ENCODE results near the gene ZNF580. TPM values are rescaled to one million over a fixed set of nuclear protein-coding genes. Genes with fewer than 3 reads are reported as not detected.

ZNF580 gene
- total and polyA plus RNA-seq, 2 of the 8 experiments (the other 6 are each of a cell fraction or from before 2014, with no cell fraction given), result 12.0 to 24.6 TPM

- Histone ChIP-seq H2AK5ac (ENCODE audit: low read depth, low read length) (no peak overlapping the region), H2BK5ac (ENCODE audit: low read depth, low read length) (no peak overlapping the region), H3K79me1 (ENCODE audit: low read depth, low read length) (peaks cover 15% of the 10 kb centered on the region), H3K4me3 (ENCODE audit: extremely low read depth in 1 of 4, insufficient read depth in 2 of 4, low read depth in 3 of 4, low read length in 4 of 4) (no peak overlapping the region), H2BK12ac (ENCODE audit: low read depth, low read length) (no peak overlapping the region), H2BK15ac (ENCODE audit: low read length) (no peak overlapping the region), H2AFZ (ENCODE audit: low read length) (no peak overlapping the region), H3K23ac (ENCODE audit: insufficient read length) (no peak overlapping the region), H3K27me3 (replicated peaks in 1 of 4; ENCODE audit: control insufficient read depth in 3 of 4, extremely low read depth in 1 of 4, insufficient read depth in 3 of 4, low read length in 3 of 4) (no peaks in the 10 kb centered on the region), H4K5ac (ENCODE audit: insufficient read length, low read depth, low read length) (no peak overlapping the region), H3K23me2 (ENCODE audit: low read depth, low read length) (no peaks in the 10 kb centered on the region), H3K79me2 (ENCODE audit: control insufficient read depth in 1 of 2, insufficient read depth in 2 of 2, low read length in 2 of 2) (peaks cover 7 to 69% of the 10 kb centered on the region in 2 experiments; a peak in 3 of 4 replicates), H3K36me3 (ENCODE audit: control insufficient read depth in 2 of 4, insufficient read depth in 4 of 4, low read length in 3 of 4) (peaks cover 54 to 77% (median 66%) of the 10 kb centered on the region in 4 experiments), H3K9me3 (ENCODE audit: insufficient read depth in 2 of 2, low read depth in 1 of 2, low read length in 1 of 2) (no peaks in the 10 kb centered on the region), H4K8ac (ENCODE audit: extremely low read depth, insufficient read depth, low read length) (no peak overlapping the region), H3K9ac (replicated peaks in 1 of 4; ENCODE audit: extremely low read depth in 1 of 4, low read depth in 3 of 4, low read length in 3 of 4) (no peak overlapping the region), H4K20me1 (replicated peaks in 1 of 2; ENCODE audit: control insufficient read depth in 1 of 2, insufficient read depth in 2 of 2, low read length in 2 of 2) (peaks cover 43 to 56% of the 10 kb centered on the region in 2 experiments), H3K56ac (replicated peaks; ENCODE audit: insufficient read length, low read depth, low read length) (no peak overlapping the region), H4K91ac (replicated peaks; ENCODE audit: insufficient read length, low read length) (no peak overlapping the region), H3K4ac (replicated peaks; ENCODE audit: insufficient read length, low read depth, low read length) (no peak overlapping the region), H3K14ac (ENCODE audit: insufficient read length) (no peak overlapping the region), H2BK120ac (replicated peaks; ENCODE audit: low read depth, low read length) (no peak overlapping the region), H2BK20ac (ENCODE audit: low read length) (no peak overlapping the region), H3K18ac (ENCODE audit: extremely low read depth, low read length) (no peak overlapping the region), H3K27ac (ENCODE audit: low read depth, low read length) (no peak overlapping the region), H3K4me1 (replicated peaks in 1 of 4; ENCODE audit: control insufficient read depth in 3 of 4, insufficient read depth in 4 of 4, low read length in 3 of 4) (peaks cover 0 to 5% (median 2%) of the 10 kb centered on the region in 4 experiments; a peak in 5 of 7 replicates), H3K4me2 (ENCODE audit: insufficient read depth in 1 of 2, low read depth in 2 of 2, low read length in 2 of 2) (no peak overlapping the region)
- WGBS, 2 experiments (ENCODE audit: extremely low coverage in 1 of 2, insufficient coverage in 1 of 2, insufficient read length in 1 of 2, insufficient replicate concordance in 2 of 2, low coverage in 1 of 2, low lambda C conversion rate in 2 of 2, missing lambda C conversion rate in 1 of 2), result 95% methylated on average over 12 of the region's 12 CpGs; no CpG with 5 or more reads in 1 of the 2 experiments
- CTCF ChIA-PET (ENCODE audit: partially characterized antibody), result no interaction called here
- FAIRE-seq (no peak), DNase-seq (ENCODE audit: low read depth in 1 of 2, low spot score in 2 of 2) (no peak)
- POLR2A ChIA-PET (ENCODE audit: partially characterized antibody), result interaction anchor here (0.7 to 7.1 kb wide), 5 partner anchors 8 to 27 kb away, joined by 3 to 75 read pairs (median 3); partner anchors contain the start of gene U2AF2
- TF ChIP-seq NRF1 (IDR thresholded peaks at IDR 0.05; ENCODE audit: low read depth, low read length) (no peak), SAP30 (IDR thresholded peaks at IDR 0.05; ENCODE audit: insufficient read depth, insufficient replicate concordance, low read length) (no peak), EGR1 (IDR thresholded peaks at IDR 0.05; ENCODE audit: borderline replicate concordance, low read depth, low read length) (no peak), POLR2A (IDR thresholded peaks at IDR 0.05; ENCODE audit: control extremely low read depth in 1 of 2, low read depth in 2 of 2, low read length in 2 of 2) (peak in 1 of 2 experiments; percentile 22; a peak in 1 of 3 replicates), SUZ12 (IDR thresholded peaks at IDR 0.05; ENCODE audit: low read length) (no peak), BACH1 (IDR thresholded peaks at IDR 0.05; ENCODE audit: low read length) (no peak), SRF (IDR thresholded peaks at IDR 0.05; ENCODE audit: low read depth, low read length) (no peak), SP4 (IDR thresholded peaks at IDR 0.05; ENCODE audit: low read length) (no peak), POLR2AphosphoS5 (IDR thresholded peaks at IDR 0.05; ENCODE audit: low read depth, low read length) (0 out of 2 replicates have a peak, but pooled peaks have one; percentile 5), KDM4A (IDR thresholded peaks at IDR 0.05; ENCODE audit: low read depth, low read length, severe bottlenecking) (no peak)
- TF ChIP-seq, protein P1, sequence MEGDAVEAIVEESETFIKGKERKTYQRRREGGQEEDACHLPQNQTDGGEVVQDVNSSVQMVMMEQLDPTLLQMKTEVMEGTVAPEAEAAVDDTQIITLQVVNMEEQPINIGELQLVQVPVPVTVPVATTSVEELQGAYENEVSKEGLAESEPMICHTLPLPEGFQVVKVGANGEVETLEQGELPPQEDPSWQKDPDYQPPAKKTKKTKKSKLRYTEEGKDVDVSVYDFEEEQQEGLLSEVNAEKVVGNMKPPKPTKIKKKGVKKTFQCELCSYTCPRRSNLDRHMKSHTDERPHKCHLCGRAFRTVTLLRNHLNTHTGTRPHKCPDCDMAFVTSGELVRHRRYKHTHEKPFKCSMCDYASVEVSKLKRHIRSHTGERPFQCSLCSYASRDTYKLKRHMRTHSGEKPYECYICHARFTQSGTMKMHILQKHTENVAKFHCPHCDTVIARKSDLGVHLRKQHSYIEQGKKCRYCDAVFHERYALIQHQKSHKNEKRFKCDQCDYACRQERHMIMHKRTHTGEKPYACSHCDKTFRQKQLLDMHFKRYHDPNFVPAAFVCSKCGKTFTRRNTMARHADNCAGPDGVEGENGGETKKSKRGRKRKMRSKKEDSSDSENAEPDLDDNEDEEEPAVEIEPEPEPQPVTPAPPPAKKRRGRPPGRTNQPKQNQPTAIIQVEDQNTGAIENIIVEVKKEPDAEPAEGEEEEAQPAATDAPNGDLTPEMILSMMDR (IDR thresholded peaks at IDR 0.05; ENCODE audit: control extremely low read depth in 1 of 3, insufficient read depth in 1 of 3, low read depth in 1 of 3, low read length in 3 of 3), result no peak
Observed at GRCh38 chr19:55666343-55667005, 25.7 kb downstream of the ZNF580 start.

Measured in H1 (cell line).